Right ventricle myocardium inferior (tissue), 1 donor: Measurements from ENCODE around the gene PIGT. TPM values are rescaled to one million over a fixed set of nuclear protein-coding genes. Genes with fewer than 3 reads are reported as not detected.
"Not testable (repeated sequence)": the region's sequence is repeated elsewhere in the genome, so short reads cannot be mapped to it uniquely, and the experiment has no call there.

ENCODE experiments used
- ATAC-seq: fragments of 200-7000 bp; cut with Tn5 transposase; one replicate; pipeline ENCODE4 v1.9.1; 2020; ENCODE audit warnings: mild to moderate bottlenecking, moderate library complexity
- DNase-seq: peaks from one replicate; pipeline ENCODE4 v3.0.0; 2021; ENCODE audit errors: missing footprints
- intact Hi-C: fragments of 100-400 bp; cut with DNase I; formaldehyde crosslinking; loops from one replicate; pipeline ENCODE4 v1.11.0; 2022
- total RNA-seq: library from RNA; stranded (reverse); fragmentation: NEBNext Ultra II Directional; extraction: Animal tissue kit (Norgen Biotek cat#: 25700); gene quantifications from one replicate; pipeline ENCODE4 v1.2.1, GENCODE V29; 2021
- donor health status: DM: no; HTN: yes; CAD: no; lungs with severe emphysema.

PIGT gene
- total RNA-seq, 1 donor from 2014 or later, result 114 TPM

GRCh38 chr20:45449528-45449927 is 33.6 kb downstream of the PIGT start:
- intact Hi-C loops, result no loop called here
- ATAC-seq (no peak), DNase-seq (no peak)

DNA sequence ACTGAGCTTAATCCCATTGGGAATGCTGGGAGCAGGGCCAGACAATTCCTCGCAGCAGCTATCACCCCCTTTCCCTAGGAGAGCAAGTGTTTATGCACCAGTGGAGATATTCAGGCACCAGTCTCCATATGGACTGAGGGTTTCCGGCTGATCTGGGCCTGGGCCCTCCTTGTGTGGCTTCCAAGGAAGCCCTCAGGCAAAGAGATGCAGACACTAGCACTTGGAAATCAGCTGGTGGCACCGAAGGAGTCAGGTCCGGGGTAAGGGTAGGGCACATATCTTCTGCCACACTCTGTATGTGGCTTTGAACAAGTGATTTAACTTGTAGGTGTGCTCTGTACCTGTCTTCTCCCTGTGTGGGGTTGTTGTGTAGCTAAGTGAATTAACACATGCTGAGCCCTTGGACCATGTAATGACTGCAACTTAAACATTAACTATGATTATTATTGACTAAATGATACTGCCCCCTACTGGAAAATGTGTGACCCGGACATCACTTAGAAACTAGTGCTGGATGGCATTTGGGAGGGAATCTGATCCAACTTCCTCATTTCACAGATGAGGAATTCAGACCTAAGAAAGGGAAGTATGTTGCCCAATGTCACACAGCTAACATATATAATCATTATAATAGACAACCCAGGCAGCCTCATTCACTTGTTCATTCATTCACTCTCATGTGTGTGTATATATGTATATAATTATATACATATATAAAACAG is 34.3 kb downstream of the PIGT start:
- DNase-seq (no peak), ATAC-seq (no peak)
- intact Hi-C loops, result no loop called here

DNA sequence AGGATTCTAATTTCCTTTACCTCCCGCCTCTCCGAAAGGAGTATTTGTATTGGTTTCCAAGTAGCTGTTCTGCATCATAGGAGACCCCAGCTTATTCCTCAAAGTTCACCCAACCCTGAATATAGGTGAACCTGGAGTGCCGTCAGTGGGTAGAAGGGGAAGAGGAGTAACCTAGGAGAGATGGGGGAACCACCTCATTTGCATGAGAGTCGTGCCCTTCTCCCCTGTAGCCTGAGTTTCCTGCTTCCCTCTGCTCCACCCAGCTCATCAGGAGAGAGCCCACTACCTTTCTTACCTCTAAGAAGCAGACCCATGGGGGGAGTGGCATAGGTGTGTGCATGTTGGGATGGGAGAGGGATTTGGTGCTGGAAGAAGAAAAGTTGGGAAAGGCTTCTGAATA is 36.3 kb downstream of the PIGT start:
- intact Hi-C loops, result no loop called here
- no peak for ATAC-seq

GRCh38 chr20:45452772-45453691 is 37.1 kb downstream of the PIGT start:
- DNase-seq (no peak), ATAC-seq (no peak)
- intact Hi-C loops, result no loop called here

More for the DNA sequence above, 36.3 kb downstream of the PIGT start:
- no peak for DNase-seq

- ATAC-seq (no peak), DNase-seq (no peak)
- intact Hi-C loops, result no loop called here
Observed at GRCh38 chr20:45456632-45457031, 40.7 kb downstream of the PIGT start.

DNA sequence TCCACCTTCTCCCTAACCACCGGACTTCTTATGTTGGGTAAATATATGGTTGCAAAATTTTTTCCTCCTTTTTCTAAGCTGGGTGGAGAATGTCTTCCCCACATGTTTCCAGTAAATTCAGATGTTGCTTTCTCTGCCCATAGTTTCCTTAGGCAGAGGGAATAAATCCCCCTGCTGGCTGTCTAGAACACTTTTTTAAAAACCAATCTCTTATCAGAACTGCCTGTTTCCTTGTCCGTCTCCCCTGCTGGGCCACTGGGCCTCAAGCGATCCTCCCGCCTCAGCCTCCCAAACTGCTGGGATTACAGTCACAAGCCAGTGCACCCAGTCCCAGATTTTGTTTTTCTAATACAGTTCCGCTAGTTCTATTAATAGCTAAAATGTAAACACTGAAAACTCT is 43.7 kb downstream of the PIGT start:
- DNase-seq (no peak), ATAC-seq (no peak)
- intact Hi-C loops, result no loop called here

DNA sequence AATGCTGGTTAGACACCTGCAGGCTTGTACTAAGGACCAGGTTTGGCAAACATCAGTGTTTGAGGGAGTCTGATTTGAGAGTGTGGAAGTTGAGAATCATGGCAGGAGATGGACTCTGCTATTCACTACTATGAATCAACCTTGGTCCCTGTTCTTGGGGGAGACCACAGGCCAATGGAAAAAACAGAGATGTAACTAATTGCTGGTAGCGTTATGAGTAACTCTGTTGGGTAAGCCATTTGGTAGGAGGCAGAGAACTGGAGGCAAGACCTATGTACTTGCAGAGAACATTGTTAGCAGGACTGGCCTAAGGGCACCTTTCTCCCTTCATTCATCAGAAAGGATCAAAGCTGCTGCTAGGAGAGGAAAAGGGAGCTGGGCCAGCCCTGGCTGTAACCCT is 45.3 kb downstream of the PIGT start:
- no peak for DNase-seq
- ATAC-seq, result no peak
- intact Hi-C loops, result no loop called here

GRCh38 chr20:45462711-45463509 is 47.0 kb downstream of the PIGT start:
- intact Hi-C loops, result no loop called here
- DNase-seq, result no peak
- ATAC-seq, result no peak

- DNase-seq (no peak), ATAC-seq (no peak)
- intact Hi-C loops, result no loop called here
Observed at GRCh38 chr20:45463709-45464108, 47.8 kb downstream of the PIGT start.

- DNase-seq (no peak), ATAC-seq (no peak)
- intact Hi-C loops, result no loop called here
Observed at GRCh38 chr20:45465491-45466266, 49.7 kb downstream of the PIGT start.

DNA sequence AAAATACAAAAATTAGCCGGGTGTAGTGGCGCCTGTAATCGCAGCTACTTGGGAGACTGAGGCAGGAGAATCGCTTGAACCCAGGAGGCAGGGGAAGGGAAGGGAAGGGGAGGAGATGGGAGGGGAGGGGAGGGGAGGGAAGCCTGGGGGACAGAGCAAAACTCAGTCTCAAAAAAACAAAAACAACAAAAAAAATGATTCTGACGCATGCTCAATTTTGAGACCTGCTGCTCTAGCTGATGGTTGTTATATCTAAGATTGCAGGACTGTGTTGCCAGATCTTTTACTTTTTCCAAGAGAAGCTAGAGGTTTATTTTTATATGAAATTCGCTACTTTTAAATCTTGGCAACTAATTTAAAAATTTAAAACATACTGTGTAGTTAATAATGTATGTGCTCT is 51.2 kb downstream of the PIGT start:
- intact Hi-C loops, result no loop called here

DNA sequence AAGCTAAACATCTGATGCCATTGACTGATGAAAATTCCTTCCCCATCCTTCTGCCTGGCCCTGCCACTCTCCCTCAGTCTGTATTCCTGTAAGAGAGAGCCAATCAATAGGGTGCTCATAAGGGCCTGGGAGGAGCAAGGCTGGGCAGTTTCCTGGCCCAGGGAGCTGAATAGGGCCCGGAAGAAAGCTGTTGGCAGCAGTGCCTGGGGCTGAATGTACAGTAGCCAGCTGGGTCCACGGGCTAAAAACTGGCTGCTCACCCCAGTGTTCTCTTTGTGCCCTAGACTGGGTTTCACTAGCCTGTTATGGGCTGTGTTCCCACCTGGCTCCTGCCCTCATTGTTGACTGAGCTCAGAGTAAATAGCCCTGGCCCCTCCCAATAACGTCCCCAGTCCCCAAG is 51.9 kb downstream of the PIGT start:
- DNase-seq (no peak), ATAC-seq (no peak)
- intact Hi-C loops, result no loop called here

More for the DNA sequence above, 51.2 kb downstream of the PIGT start:
- ATAC-seq (no peak), DNase-seq (no peak)

GRCh38 chr20:45469336-45470261 is 53.7 kb downstream of the PIGT start, which contains the start of gene WFDC2:
Gene WFDC2 (plus strand): TSS chr20:45469753. CDS start chr20:45469782, 29 bp downstream.
- ATAC-seq, result peak; percentile 26
- DNase-seq, result no peak
- intact Hi-C loops, result no loop called here

- ATAC-seq (peak; percentile 78), DNase-seq (no peak)
- intact Hi-C loops, result no loop called here
Observed at GRCh38 chr20:45470262-45470931, 54.5 kb downstream of the PIGT start.

- DNase-seq (no peak), ATAC-seq (peak; percentile 23)
- intact Hi-C loops, result no loop called here
Observed at GRCh38 chr20:45470937-45471336, 55.0 kb downstream of the PIGT start.

DNA sequence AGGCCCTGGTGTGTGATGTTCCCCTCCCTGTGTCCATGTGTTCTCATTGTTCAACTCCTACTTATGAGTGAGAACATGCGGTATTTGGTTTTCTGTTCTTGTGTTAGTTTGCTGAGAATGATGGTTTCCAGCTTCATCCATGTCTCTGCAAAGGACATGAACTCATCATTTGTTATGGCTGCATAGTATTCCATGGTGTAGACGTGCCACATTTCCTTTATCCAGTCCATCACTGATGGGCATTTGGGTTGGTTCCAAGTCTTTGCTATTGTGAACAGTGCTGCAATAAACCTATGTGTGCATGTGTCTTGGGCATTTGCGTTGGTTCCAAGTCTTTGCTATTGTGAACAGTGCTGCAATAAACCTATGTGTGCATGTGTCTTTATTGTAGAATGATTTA is 56.3 kb downstream of the PIGT start:
- ATAC-seq, intact Hi-C loops, DNase-seq: not testable (repeated sequence)
